Mucosa of gallbladder (tissue), 1 donor: ENCODE data around the gene SLC38A7. TPM values are rescaled to one million over a fixed set of nuclear protein-coding genes. Genes with fewer than 3 reads are reported as not detected.

Source experiments
- DNase-seq: peaks from one replicate; pipeline ENCODE4 v3.0.0-alpha.2; 2020; ENCODE audit warnings: low spot score
- total RNA-seq: library from RNA; stranded (reverse); gene quantifications from one replicate; pipeline ENCODE4 v1.2.1, GENCODE V29; 2021
- donor health status: DM: no; HTN: no; CAD: no.

The SLC38A7 gene
- total RNA-seq, 1 donor from 2014 or later = 19.7 TPM

DNA sequence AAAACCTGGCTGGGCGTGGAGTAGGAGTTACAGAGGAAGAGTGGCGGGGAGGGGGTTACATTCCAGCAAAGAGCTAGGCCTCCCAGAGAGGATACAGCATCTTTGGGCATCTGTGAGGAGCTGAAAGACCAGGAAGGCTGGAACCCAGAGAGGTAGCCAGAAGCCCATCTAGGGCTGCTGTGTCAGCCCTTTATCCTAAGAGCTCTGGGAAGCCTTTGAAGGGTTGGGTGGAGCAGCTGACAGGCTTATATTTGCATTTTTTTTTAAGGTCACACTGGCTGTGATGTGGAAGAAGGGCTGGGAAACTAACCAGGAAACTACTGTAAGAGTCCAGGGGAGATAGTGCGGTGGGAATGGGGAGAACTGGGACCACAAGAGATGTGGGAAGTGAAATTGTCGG lies 48.1 kb downstream of the SLC38A7 start:
- no peak for DNase-seq

DNA sequence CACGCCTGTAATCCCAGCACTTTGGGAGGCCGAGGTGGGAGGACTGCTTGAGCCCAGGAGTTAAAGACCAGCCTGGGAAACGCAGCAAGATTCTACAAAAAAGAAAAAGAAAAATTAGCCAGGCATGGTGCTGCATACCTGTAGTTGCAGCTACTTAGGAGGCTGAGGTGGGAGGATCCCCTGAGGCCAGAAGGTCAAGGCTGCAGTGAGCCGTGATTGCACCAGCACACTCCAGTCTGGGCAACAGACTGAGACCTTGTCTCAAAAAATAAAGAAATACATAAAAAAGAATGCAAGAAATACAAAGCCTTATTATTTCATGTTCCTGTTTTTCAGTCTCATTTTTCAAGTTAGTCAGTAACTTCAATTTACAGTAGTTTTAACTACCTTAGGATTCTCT lies 49.1 kb downstream of the SLC38A7 start:
- no peak for DNase-seq

DNA sequence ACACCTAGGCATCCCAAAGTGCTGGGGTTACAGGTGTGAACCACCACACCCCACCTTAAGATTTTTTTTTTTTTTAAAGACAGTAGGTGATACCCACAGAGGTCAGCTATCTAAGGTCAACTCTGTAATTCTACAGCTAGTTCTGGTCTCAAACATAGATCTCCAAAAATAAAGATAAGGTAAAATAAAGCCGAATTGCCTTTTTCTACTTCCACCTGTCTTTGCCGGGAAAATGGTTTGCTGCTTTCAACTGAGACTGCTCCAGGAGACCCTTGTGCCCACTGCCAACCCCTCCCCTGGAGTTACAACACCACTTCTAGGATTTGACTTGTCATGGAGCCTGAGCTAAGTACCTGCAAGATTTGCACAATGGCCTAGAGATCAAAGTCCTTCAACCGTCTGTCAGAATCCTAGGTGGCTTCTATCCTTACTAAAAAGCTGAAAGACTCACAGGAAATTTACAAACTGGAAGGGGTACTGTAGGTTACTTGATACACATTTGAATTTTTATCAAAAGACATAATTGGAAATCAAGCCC lies 50.2 kb downstream of the SLC38A7 start:
- DNase-seq = no peak

DNA sequence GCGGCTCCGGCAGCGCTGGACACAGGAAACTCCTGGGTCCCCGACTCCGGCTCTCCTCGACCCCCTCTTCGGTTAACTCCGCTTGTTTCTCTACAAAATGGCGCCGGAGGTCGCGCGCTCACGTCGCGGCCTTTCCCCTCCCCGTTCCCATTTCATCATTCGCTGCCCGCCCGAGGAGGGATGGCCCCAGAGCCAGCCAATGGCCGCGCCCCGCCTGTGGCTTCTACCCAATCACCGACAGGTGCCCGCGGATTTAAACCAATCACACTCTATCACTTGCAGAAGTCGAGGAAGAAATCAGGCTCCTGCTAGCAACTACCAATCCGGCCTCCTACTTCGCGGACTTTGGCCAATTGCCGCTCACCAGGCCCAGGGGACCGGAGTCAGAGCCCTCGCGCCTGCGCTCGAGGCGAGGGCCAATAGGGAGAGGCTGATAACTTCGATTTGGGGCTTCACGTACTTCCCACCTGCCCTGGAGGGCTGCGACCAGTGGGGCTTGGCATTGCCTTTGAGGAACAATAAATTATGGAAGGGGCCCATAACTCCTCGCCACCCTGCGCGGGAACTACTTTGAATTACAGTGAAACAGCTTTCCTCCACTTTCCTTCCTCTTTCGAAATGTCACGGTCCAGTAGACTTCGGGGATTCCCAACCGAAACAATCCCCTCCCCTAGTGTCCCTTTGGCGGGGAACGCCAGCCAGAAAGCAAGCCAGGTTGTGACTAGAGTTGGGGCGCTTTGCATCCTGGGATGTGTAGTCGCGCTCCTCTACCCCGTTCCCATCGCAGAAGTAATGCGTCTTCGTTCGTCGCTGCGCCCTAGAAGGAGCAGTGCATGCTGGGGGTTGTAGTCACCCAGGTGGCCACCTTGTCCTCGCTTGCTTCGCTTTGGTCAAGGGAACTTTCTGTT lies 54.6 kb downstream of the SLC38A7 start, which contains the start of gene CNOT1:
TSS of gene CNOT1 (minus strand) at position 94 of the 908 bp plus-strand sequence. CDS start 30,489 bp downstream, outside the sequence.
- DNase-seq = peak; percentile 99

DNA sequence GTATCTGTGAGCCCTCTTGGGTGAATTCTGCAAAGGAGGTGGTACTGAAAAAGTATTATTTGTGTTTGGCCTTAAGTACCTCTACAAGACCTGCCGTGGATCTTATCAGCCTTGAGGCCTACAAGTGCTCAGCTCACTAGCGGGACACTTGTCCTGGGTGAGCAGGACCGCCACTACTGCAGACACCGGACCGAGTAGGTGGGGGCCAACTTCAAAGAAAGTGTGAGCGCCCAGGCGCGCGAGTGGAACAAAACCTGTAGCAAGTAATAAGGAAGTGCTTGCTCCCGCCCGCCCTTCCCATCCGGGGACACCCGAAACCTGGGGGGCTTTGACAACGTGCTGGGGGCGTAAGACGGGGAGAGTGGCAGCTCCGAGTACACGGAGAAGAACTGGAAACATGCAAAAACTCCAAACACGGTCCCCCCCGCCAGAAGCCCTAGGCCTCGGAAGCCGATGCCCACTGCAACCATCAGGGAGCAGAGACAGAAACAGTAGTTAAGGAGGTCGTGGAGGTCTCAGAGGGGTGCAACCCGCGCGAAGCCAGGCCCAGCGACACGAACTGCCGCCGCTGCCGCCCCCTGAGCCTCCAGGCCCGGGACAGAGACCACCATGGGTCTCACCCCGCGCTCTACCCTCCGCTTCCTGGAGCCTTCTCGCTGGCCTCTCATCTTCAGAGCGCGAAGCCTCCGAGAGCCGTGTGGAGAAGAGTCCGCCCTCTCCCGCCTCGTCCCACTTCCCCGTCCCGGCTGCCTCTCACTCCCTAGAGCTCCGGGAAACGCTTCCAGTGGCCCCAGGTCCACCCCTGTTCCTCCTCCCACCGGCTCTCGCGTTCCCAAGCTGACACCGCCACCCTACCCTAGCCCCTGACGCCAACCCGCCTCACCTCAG lies 55.5 kb downstream of the SLC38A7 start:
- peak; percentile 28 for DNase-seq

DNA sequence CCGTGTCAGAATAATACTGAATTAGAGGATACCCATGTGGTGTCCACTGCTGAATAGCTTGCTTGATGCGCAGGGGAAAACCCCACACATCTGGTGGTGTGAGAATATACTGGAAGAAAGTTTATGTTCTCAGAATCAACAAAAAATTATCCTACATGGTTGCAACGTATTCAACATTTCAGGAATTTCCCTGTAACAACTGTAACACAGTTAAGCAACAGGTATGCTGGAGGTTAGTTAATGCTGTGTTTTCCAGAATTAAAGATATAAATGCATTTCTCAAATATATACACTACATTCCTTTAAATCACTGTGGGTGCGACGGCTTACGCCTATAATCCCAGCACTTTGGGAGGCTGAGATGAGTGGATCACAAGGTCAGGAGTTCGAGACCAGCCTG lies 60.4 kb downstream of the SLC38A7 start:
- DNase-seq = no peak

DNA sequence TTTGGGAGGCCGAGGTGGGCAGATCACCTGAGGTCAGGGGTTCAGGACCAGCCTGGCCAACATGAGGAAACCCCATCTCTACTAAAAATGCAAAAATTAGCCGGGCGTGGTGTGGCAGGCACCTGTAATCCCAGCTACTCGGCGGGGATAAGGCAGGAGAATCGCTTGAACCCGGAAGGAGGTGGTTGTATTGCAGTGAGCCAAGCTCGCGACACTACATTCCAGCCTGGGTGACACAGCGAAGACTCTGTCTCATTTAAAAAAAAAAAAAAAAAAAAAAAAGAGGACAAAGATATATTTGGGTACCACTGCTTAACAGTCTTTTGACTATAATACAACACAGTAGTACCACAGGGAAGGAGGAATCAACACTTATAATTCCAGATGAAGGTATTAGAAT lies 64.2 kb downstream of the SLC38A7 start:
- DNase-seq = no peak

DNA sequence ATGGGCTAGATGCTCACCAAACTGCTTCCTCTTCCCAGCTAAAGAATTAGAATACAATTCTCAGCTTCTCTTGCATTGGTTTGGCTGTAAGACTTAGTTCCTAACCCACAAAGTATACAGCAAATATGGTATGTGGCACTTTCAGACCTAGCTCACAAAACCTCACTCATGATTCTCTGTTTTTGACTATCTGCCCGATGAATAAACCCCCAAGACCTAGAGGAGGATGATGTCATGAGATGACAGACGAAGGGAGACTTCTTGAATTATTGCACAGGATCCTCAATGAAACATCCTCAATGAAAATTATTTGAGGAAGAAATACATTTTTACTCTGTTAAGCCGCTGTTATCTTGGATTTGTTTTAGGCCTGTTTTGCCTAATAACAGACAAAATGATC lies 69.3 kb downstream of the SLC38A7 start:
- DNase-seq = no peak

Other genes with a start within 250 kb of the SLC38A7 start
- 5.6 TPM for gene NDRG4, start 184.6 kb downstream of the SLC38A7 start, total RNA-seq
- gene SETD6, start 169.3 kb downstream of the SLC38A7 start, total RNA-seq = 24.3 TPM
- gene CNOT1, start 54.9 kb downstream of the SLC38A7 start, total RNA-seq = 128 TPM
- 69.7 TPM for gene GOT2, start 49.5 kb upstream of the SLC38A7 start, total RNA-seq